ENCODE measurements around the gene CCDC167.
"Not testable (repeated sequence)": the region's sequence is repeated elsewhere in the genome, so short reads cannot be mapped to it uniquely, and the experiment has no call there.

CCDC167 gene

GRCh38 chr6:37507077-37507476 is 7.4 kb upstream of the CCDC167 start:
- DNase-seq: no peak

DNA sequence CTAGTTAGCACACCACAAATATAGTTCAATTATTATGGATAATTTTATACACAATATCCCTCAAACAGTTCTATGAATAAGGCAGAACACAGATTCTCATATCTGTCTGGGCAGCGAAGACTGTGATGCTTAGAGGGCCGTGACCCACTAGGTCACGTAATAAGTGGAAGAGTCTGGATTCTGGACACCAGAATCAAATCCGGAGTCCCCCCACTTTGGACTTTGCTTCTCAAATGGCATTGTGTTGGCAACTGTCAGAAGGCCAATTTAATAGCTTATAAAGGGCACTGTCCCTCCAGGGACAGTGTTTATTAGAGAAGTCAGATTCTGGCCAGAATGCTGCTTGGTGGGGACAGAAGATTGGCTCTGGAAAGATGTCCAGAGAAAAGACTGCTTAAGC is 6.8 kb upstream of the CCDC167 start:
- DNase-seq: no peak

- DNase-seq: no peak
These were observed 4.3 kb upstream of the CCDC167 start for GRCh38 chr6:37504024-37504423.

DNA sequence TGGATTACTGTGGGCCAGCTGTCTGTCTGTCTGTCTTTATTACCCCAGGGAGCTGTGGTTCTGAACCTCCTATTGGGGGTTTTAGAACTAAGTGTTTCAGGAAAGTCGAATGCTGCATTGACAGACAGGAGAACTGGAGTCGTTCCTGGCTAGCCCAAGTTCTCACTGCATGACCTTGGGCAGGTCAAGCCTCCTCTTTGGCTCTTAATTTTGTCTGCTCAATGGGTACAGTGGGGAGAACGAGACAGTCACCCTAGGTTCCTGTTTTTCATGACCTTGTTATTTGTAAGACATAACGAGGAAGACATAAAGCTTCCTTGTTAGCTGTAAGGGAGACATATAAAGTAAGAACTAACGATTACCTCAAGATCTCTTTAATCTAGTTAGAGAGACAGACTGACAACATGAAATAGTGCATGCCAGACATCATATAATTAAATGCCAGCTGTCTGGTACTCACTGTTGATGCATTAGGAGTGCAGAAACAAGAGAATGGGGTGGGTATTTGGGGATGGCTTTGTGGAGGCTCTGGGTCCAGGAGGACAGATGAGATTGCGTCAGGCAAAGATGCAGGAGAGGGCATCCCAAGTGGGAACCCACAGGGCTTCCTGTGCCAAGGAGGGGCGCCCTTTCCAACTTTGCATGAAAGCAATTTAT is 3.7 kb upstream of the CCDC167 start:
- no peak for DNase-seq

- DNase-seq: peak; percentile 32
These were observed 3.1 kb upstream of the CCDC167 start for GRCh38 chr6:37502703-37503291.

- DNase-seq: no peak
These were observed 2.2 kb upstream of the CCDC167 start for GRCh38 chr6:37501632-37502491.

- not testable (repeated sequence) for DNase-seq
These were observed 1.2 kb upstream of the CCDC167 start for GRCh38 chr6:37500904-37501303.

DNA sequence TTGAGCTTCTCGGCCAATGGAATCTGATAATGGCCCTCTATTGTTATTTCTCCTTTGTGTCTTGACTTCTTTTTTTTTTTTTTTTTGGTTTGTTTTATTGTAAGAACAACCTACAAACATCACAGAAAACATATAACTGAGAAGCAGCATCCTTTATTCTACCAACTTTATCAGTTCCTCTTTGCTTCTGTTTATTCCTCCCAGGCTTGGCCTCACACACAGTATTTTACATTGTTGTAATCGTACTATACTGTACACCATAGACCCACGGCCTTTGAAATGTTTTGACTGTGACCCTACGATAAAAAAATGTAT is 558 bp upstream of the CCDC167 start:
- no peak for DNase-seq

- no peak for DNase-seq
These were observed 2.5 kb downstream of the CCDC167 start for GRCh38 chr6:37496951-37497885.

DNA sequence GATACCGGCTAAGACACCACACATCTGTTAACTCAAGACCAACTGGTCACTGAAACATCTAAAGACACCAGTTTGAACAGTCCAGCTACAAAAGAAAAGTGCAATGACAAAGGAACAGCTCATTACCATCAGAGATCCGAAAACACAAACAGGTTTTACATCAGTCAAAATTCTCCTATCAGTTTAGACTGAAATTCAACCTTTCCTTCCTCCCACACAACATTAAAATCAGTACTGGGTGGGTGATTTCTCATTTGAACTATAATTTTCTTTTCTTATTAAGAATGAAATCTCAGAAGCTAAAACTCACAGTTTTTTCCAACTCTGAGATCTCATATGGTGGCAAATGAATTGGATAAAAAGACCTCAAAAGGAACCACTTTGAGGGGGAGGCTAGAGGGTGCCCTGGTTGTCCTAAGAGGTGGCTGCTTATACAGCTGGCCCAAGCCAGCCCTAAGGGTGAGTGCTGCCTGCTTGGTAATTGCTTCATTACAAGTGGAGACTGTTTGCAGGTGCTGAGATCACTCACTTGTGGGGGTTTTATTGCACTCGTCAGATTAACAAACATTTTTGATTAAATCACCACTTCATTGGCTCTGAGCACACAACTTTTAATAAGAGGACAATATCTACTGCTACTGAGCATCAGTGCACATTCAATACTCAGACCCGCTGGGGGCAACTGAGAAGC is 4.3 kb downstream of the CCDC167 start:
- no peak for DNase-seq

GRCh38 chr6:37493661-37493995 is 6.1 kb downstream of the CCDC167 start:
- DNase-seq: no peak

DNA sequence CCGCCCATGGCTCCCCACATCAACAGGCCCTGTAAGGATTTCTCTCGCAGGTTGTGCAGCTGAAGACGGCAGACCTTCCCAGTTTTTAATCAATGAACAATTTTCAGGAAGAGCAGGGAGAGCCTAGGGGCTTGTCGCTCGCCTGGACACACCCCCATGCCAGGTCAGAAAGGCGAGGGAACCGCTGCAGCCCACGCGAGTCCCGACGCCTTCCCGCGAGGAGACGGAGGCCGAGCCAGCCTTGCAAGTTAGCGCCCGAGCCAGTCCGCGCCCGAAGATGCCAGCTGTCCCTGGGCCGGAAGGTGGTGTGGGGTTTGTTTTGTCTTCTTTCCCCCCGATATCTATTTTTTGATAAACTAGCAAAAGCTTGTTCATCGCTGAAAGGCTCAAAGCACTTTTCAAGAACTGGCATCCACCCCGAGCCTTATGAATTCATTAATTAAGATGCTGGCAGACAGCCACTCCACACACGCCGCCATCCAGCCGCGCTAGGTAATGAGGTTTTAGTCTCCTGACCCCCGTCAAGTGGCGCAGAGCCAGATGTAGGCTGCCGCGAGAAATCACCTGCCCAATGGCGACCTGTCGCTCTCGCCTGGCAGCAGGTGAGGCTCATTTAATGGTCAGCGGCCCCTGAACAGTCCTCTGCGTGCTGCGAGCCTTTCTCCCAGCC is 6.6 kb downstream of the CCDC167 start:
- DNase-seq: no peak

- no peak for DNase-seq
These were observed 7.3 kb downstream of the CCDC167 start for GRCh38 chr6:37492236-37492972.

- DNase-seq: no peak
These were observed 7.9 kb downstream of the CCDC167 start for GRCh38 chr6:37491830-37492208.

DNA sequence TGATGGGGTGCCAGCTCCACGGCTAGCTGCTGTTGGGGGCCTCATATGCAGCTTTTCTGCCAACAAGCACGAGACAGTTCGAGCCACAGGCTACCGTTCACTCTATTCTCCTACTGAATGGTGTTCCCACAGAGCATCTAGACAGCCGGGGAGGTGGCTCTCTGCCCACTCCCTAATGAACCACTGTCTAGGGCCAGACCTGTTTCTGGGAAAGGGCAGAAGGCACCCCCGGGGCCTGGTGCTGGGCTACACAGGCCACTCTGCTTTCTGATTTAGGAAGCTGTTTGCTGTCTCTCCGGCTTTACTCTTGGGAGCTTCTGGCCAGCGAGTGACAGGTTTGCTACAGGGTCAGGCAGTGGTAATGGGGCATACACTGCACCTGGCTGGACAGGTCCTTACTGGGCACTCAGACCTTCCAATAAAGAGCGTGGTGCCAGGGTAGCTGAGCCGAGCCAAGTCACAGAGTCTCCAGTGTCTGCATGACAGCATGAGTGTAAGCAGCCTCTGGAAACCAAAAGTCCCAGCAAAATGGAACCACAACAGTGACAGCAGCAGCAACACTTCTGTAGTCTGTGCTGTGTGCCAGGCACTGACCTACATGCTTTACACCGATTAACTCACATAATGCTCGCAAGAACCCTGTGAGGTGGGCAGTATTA is 8.4 kb downstream of the CCDC167 start:
- no peak for DNase-seq

GRCh38 chr6:37490536-37491170 is 9.0 kb downstream of the CCDC167 start:
- no peak for DNase-seq

DNA sequence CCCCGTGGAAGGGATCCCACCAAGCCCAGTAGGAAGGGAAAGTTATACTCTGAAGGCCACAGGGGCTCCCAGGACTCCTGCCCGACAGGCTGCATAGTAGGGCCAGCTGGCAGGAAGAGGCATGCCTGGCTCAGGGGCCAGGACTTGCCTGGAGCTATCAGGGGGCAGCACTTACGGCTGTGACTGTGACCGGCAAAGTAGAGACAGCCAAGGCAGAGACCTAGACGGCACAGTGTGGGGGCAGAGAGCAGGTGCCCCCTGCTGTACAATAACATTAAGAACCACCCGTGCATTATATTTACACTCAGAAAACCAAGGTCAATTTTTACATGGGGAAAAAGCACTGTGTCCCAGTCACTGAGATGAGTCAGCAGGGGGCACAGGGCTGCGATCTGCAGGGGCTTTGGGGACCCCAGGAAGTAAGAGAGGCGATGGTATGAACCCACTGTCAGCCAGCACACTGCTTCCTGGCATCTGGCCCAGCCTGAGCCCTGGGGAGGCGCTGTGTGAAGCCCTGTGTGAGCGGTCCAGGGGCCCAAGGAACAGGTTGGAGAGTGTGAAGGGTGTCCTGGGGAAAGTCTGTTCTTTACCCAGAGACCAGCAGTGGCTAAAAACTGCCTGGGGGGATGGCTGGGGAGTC is 9.9 kb downstream of the CCDC167 start:
- no peak for DNase-seq

DNA sequence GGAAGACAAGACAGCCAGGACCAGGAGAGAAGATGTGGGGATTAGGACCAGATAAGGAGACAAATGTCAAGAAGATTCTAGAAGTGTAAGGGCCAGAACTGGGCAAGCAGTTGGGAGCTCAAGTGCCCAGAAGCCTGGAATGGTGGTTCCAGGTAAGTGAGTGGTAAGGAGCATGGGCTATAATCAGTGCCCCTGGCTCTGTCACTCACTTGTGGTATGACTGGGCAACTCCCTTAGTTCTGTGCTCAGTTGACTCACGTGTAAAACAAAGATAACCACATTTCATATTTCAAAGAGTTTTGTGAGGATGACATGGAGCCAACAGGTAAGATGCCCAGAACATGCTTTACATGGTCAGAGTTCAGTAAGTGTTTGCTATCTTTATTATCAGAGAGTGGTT is 11.2 kb downstream of the CCDC167 start:
- no peak for DNase-seq

DNA sequence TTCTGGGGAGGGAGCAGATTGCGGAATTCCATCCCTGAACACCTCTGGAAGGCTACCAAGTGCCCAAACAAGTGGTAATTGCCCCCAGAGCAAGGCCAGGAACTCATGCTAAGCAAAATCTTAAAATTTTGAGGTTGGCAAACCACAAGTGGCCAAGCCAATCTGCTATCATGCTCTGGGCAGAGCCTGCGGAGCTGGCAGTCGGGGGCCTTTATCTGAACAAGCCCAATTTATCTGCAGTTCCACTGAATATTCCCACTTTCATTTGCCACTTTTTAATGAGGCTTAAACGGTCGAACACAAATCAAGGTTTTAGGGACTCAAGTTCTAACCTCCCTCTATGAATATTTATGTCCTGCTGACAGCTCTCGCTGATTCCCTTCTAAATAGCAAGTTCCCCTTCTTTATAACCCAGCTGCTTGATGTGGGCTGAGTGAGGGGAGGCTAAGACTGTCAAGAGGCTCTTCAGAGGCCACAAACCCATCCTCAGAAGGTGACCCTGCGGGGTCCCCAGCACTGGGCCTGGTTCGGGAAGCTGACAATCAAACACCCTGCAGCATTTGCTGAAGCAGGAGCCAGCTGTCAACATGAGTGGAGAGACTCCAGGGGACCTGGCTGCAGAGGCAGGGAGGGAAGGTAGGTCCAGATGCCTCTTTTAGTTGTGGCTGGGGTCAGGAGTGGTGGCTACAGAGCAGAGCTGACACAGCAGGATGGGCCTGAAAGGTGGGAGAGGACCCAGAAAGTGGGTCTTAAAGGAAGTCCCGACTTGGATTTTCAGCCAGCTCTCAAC is 11.9 kb downstream of the CCDC167 start:
- DNase-seq: no peak
